GM21529 (cell line): ENCODE data around the gene MRE11.
"Not testable (repeated sequence)": the region's sequence is repeated elsewhere in the genome, so short reads cannot be mapped to it uniquely, and the experiment has no call there.

ENCODE experiments used
- ATAC-seq: cut with Tn5 transposase; IDR thresholded peaks from one replicate; pipeline ENCODE4 v1.9.1; 2021; ENCODE audit not compliant: unreplicated experiment

MRE11 gene

DNA sequence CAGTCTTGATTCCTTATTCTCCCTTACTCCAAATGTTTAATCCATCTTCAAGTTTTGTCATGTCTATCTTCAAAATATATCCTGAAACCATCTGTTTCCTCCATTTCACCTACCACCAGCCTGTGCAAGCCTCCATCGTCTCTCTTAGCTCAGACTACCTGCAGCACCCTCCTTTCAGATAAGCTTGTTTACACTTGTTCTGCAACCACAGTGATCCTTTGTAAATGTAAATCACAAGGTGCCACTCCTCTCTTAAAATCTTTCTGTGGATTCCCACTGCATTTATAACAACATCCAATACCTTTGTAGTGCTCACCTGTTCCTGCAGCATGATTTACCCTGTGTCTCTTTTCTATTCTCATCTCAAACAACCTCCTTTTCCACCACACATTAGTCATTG is 60.6 kb downstream of the MRE11 start:
- ATAC-seq = no peak

DNA sequence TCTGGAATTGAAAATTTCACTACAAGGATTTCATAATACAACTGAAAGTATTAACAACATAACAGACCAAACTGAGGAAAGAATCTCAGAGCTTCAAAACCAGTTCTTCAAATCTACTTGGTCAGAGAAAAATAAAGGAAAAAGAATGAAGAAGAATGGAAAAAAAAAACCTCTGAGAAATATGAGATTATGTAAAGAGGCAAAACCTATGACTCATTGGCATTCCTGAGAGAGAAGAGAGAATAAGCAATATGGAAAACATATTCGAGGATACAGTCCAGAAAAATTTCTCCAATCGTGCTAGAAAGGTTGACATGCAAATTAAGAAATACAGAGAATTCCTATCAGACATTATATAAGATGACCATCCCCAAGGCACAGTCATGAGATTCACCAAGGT is 69.0 kb downstream of the MRE11 start:
- ATAC-seq = no peak

GRCh38 chr11:94424011-94424410 is 69.6 kb downstream of the MRE11 start:
- no peak for ATAC-seq

DNA sequence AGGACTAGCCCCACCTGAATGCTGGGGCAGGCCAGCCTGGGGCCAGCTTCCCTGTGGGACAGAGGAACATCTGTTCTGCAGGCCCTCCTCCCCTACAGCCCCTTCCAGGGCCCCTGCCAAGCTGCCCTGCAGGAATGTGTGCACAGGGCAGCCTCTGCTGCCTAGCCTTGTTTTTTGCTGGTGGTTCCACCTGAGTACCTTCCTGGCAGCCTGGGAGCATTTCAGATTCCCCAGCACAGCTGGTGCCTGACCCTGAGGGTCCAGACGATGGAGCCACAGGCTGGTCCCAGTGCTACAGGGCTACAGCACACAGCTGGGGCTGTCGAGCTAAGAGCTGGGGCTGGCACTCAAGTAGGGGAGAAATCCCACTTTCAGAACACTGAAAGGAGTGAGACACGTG is 70.1 kb downstream of the MRE11 start:
- ATAC-seq = no peak

DNA sequence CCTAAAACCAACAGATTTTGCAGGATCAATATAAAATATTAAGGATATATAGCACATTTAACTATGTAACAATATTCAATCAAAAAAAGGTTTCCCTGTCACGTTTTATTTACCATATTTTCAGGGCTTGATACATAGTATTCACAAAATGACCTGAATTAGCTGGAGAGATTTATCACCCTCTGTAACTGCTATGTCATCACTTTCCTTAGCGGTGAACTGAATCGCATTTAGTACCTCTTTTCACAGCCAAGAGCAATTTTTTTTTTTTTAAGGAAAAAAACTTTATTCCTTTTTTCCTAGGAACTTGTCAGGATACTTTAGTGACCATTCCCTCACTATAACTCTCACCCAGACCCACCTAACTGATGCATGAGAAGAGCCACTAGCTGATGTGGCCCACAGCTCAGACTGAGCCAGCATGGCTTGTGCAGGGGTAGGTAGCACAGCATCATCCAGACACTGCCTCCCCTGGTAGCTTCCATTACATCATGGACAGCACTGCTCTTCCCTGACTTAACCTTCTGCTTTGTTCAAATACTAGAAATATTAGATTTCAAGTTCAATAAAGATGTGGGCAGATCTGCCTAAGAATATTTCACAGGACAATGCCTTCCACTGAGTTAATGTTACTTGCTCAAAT is 75.4 kb downstream of the MRE11 start:
- no peak for ATAC-seq

- ATAC-seq = no peak
Observed at GRCh38 chr11:94417386-94417987, 76.2 kb downstream of the MRE11 start.

- ATAC-seq = no peak
Observed at GRCh38 chr11:94405062-94405833, 88.4 kb downstream of the MRE11 start.

DNA sequence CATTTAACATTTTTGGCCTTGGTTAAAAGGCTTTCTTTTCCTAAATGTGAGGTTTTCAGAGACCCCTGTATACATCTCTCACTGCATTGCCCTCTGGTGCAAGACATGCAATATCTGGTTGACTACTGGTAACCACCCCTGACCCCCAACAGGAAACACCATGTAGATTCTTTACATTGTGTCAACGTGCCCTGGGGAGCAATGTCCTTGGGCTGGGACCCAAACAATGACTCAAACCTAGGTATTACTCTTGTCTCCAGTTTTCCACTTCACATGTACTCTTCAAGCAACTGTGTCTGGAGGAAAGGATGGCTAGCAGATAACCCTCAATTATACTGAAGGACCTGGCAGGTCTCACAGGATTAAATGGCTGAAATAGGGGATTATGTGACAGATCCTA is 91.3 kb downstream of the MRE11 start:
- no peak for ATAC-seq

GRCh38 chr11:94401773-94402265 is 91.8 kb downstream of the MRE11 start:
- ATAC-seq = no peak

DNA sequence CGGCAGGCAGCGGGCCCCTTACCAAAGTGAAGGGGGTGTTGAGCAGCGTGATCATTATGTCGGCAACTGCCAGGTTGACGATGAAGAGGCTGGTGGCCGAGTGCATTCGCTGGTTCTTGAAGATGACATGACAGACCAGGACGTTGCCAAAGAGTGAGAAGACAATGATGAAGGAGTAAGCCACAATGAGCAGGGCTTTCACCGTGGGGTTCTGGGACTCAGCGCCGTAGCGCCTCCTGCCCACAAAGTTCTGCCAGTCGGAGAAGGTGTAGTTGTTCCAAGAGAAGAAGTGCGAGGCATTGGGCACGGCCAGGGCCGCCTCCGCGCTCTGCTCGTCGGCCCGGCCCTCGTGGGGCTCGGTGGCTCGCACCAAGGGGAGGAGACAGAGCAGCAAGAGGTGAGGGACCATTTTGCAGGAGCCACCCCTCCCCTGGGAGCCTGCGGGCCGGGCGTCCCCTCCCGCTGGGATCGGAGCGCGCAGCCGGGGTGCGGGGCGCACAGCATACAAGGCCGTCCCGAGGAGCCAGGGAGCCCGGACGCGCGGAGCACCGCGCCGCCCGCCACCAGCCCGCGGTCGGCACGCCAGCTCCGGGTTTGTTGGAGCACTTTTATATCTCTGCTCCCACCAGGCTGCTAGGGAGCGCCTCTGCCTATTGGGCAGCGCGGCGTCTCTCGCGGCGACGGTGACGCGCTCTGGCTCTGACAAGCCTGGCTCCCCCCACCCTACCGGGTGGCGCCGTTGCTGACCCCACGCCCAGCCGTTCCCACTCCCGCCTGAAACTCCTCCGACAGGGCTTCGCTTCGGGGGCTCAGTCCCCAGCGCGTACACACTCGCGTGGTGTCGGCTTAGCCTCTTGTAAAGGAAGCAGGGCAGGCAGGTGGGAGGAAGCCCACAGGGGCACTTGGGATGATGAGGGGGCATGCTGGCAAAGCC is 92.5 kb downstream of the MRE11 start, which contains the start of gene GPR83:
Gene GPR83, minus strand, starts transcription at position 581 of the 934 bp plus-strand sequence. Its CDS starts 172 bp downstream, at position 409.
- ATAC-seq = no peak

DNA sequence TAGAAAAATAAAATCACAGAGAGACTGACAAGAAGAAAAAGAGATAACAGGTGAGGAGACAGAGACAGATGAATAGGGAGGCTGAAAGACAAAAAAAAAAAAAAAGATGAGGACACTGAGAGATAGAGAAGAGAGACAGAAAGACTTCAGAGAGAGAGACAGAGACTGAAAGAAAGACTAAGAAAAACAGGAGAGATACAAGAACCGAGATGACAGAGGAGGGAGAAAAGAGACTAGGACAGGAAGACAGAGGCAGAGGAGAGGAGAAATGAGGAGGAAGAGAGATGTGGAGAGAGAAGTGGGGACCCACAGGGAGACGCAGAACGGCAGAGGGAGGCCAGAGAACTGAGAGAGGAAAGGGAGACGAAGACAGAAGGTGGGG is 93.2 kb downstream of the MRE11 start:
- ATAC-seq = no peak

- ATAC-seq = no peak
Observed at GRCh38 chr11:94400050-94400449, 93.6 kb downstream of the MRE11 start.

GRCh38 chr11:94398101-94398500 is 95.5 kb downstream of the MRE11 start:
- ATAC-seq = no peak

- no peak for ATAC-seq
Observed at GRCh38 chr11:94396282-94396681, 97.4 kb downstream of the MRE11 start.

GRCh38 chr11:94391937-94392336 is 101.7 kb downstream of the MRE11 start:
- not testable (repeated sequence) for ATAC-seq

DNA sequence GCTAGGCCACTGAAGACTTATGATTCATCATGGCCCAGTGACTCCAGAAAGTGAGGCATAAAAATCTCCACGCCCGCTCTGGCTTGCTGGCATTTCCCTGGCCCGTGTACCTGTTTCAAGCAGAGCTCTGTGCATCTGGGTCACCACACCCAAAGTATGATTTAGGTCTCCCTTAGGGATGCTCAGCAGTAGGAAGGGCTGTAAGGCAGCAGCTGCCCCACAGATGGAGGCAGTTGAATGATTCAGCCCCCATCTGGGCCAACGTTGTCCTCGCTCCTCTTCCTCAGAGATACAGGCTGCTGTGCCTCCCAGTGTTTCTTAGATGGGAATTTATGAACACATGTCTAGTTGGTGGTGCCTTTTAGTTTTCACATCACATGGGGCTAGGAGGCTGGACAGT is 114.0 kb downstream of the MRE11 start:
- ATAC-seq = no peak

GRCh38 chr11:94376841-94377240 is 116.8 kb downstream of the MRE11 start:
- ATAC-seq = no peak

GRCh38 chr11:94370576-94370975 is 123.1 kb downstream of the MRE11 start:
- not testable (repeated sequence) for ATAC-seq
